Measurements from ENCODE around the gene CARHSP1. TPM values are rescaled to one million over a fixed set of nuclear protein-coding genes. Genes with fewer than 3 reads are reported as not detected.

CARHSP1 gene
- polyA plus RNA-seq, 1 donor (not counting 4 experiments of a cell fraction or from before 2014, with no cell fraction given): 61.9 TPM

- no peak overlapping the region for H2AFZ ChIP-seq (ENCODE audit: control insufficient read depth, low read length)
- DNase-seq (ENCODE audit: low read depth, low spot score) (no peak), FAIRE-seq (no peak)
- H3K4me1 ChIP-seq (ENCODE audit: control insufficient read depth, extremely low read depth, insufficient read depth, low read length): peaks cover 31% of the 10 kb centered on the region
- H3K9me1 ChIP-seq (ENCODE audit: control insufficient read depth, extremely low read depth, insufficient read depth, low read length): peaks cover 2% of the 10 kb centered on the region
- no peak overlapping the region for H3K4me3 ChIP-seq (ENCODE audit: control insufficient read depth in 2 of 3, extremely low read depth in 1 of 3, insufficient read depth in 2 of 3, low read depth in 1 of 3, low read length in 3 of 3)
- peaks cover 17 to 39% of the 10 kb centered on the region in 2 experiments for H3K36me3 ChIP-seq (ENCODE audit: control insufficient read depth in 2 of 2, extremely low read depth in 1 of 2, insufficient read depth in 2 of 2, low read length in 2 of 2)
- H4K20me1 ChIP-seq (ENCODE audit: control insufficient read depth, extremely low read depth, insufficient read depth, low read length): peaks cover 3% of the 10 kb centered on the region
- H3K79me2 ChIP-seq (ENCODE audit: control insufficient read depth, insufficient read depth, low read length): peaks cover 12% of the 10 kb centered on the region
- dilution Hi-C loops (cut with MboI; ENCODE audit: extremely low pct_ligation_motif_present, low sequenced_read_pairs): no loop called here
- no peak overlapping the region for H3K27ac ChIP-seq (ENCODE audit: control insufficient read depth, insufficient read depth, low read length)
- no peaks in the 10 kb centered on the region for H3K9me3 ChIP-seq (ENCODE audit: control insufficient read depth, low read depth, low read length)
- H3K27me3 ChIP-seq (ENCODE audit: control insufficient read depth, extremely low read depth, insufficient read depth, low read length): no peaks in the 10 kb centered on the region
- TF ChIP-seq CTCF (optimal IDR thresholded peaks at IDR 0.05 in 1 of 3, IDR thresholded peaks at IDR 0.05 in 1 of 3, conservative IDR thresholded peaks at IDR 0.05 in 1 of 3; ENCODE audit: extremely low read depth in 1 of 3, insufficient read depth in 2 of 3, low read length in 3 of 3) (no peak), EZH2 (IDR thresholded peaks at IDR 0.05; ENCODE audit: low read length) (no peak)
- no peak overlapping the region for H3K4me2 ChIP-seq (ENCODE audit: control insufficient read depth, extremely low read depth, insufficient read depth, low read depth, low read length)
- no peak overlapping the region for H3K9ac ChIP-seq (ENCODE audit: control insufficient read depth, extremely low read depth, insufficient read depth, low read length)
These were observed 21.7 kb downstream of the CARHSP1 start for GRCh38 chr16:8847145-8847544.

- H4K20me1 ChIP-seq (ENCODE audit: control insufficient read depth, extremely low read depth, insufficient read depth, low read length): peaks cover 3% of the 10 kb centered on the region
- no peak overlapping the region for H2AFZ ChIP-seq (ENCODE audit: control insufficient read depth, low read length)
- H3K4me2 ChIP-seq (ENCODE audit: control insufficient read depth, extremely low read depth, insufficient read depth, low read depth, low read length): no peak overlapping the region
- H3K27ac ChIP-seq (ENCODE audit: control insufficient read depth, insufficient read depth, low read length): no peak overlapping the region
- FAIRE-seq (no peak), DNase-seq (ENCODE audit: low read depth, low spot score) (no peak)
- H3K9ac ChIP-seq (ENCODE audit: control insufficient read depth, extremely low read depth, insufficient read depth, low read length): no peak overlapping the region
- no peaks in the 10 kb centered on the region for H3K27me3 ChIP-seq (ENCODE audit: control insufficient read depth, extremely low read depth, insufficient read depth, low read length)
- peaks cover 13 to 36% of the 10 kb centered on the region in 2 experiments for H3K36me3 ChIP-seq (ENCODE audit: control insufficient read depth in 2 of 2, extremely low read depth in 1 of 2, insufficient read depth in 2 of 2, low read length in 2 of 2)
- TF ChIP-seq EZH2 (IDR thresholded peaks at IDR 0.05; ENCODE audit: low read length): no peak
- no peak for TF ChIP-seq CTCF (optimal IDR thresholded peaks at IDR 0.05 in 1 of 3, IDR thresholded peaks at IDR 0.05 in 1 of 3, conservative IDR thresholded peaks at IDR 0.05 in 1 of 3; ENCODE audit: extremely low read depth in 1 of 3, insufficient read depth in 2 of 3, low read length in 3 of 3)
- H3K79me2 ChIP-seq (ENCODE audit: control insufficient read depth, insufficient read depth, low read length): peaks cover 12% of the 10 kb centered on the region
- H3K4me1 ChIP-seq (ENCODE audit: control insufficient read depth, extremely low read depth, insufficient read depth, low read length): peaks cover 31% of the 10 kb centered on the region
- H3K9me3 ChIP-seq (ENCODE audit: control insufficient read depth, low read depth, low read length): no peaks in the 10 kb centered on the region
- peaks cover 2% of the 10 kb centered on the region for H3K9me1 ChIP-seq (ENCODE audit: control insufficient read depth, extremely low read depth, insufficient read depth, low read length)
- dilution Hi-C loops (cut with MboI; ENCODE audit: extremely low pct_ligation_motif_present, low sequenced_read_pairs): no loop called here
- H3K4me3 ChIP-seq (ENCODE audit: control insufficient read depth in 2 of 3, extremely low read depth in 1 of 3, insufficient read depth in 2 of 3, low read depth in 1 of 3, low read length in 3 of 3): no peak overlapping the region
These were observed 22.3 kb downstream of the CARHSP1 start for GRCh38 chr16:8846401-8846932.
